Bronchus fibroblast of lung (primary cell): ENCODE data around the gene CDC42EP1. TPM values are rescaled to one million over a fixed set of nuclear protein-coding genes. Genes with fewer than 3 reads are reported as not detected.

Experiments used
- total RNA-seq: library from RNA; depleted of rRNA; stranded (reverse); fragments of >200 nt; gene quantifications from 2 replicates; pipeline ENCODE4 v1.2.3, GENCODE V29; 2015

Gene CDC42EP1
- total RNA-seq: 70.0 and 73.6 TPM in 2 replicates

GRCh38 chr22:37559901-37560607, at the start of gene CDC42EP1:
Gene CDC42EP1, plus strand, starts transcription at chr22:37560480. Its CDS starts 5,870 bp downstream, at chr22:37566350.

DNA sequence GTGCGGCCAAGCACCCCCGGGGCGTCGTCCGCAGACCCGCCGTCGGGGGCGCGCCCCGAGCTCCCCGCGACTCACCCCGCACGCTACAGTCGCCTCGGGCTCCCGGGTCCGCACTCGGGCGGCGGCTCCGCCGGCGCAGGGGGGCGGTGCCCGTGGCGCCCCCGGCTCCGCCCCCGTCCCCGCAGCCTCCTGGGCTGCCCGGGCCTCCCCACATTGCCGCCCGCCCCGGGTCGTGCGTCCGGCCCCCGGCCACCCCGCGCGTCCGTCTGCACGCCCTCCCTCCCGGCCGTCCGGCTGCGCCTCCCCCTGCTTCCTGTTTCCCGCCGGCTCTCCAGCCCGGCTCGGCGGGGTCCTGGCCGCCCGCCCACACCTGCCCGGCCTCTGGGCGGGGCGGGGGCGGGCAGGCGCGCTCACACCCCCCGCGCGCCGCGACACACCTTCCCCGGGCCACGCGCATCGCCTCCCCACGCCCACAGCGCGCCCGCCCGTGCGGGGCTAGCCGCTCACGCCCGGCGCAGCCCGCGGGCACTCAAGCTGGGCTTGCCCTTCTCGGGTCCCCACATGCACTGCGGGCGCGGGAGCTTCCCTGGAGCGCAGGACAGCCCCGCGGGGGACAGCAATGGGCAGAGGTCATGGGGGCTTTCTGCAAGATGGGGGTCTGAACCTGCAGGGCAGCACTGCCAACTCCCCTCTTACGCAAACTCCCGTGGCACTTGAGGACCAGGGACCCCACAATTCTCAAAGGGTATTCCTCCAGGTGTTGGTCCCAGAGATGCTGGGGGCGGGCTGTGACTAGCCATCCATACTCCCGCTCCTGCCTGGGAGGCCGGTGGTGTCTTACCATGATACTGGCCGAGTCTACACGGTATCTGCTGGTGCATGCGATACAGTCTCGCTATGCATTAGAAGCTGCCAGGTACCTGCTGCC, 40.7 kb upstream of the CDC42EP1 start, which contains the start of gene CARD10:
CARD10 (minus strand) TSS at position 148 of the 928 bp plus-strand sequence. CDS start 215 bp downstream, outside the sequence.

GRCh38 chr22:37608477-37609239, 48.4 kb downstream of the CDC42EP1 start, which contains the start of gene GGA1:
Gene GGA1, plus strand, starts transcription at chr22:37608834. Its CDS starts 27 bp downstream, at chr22:37608861.

Other genes starting within 250 kb of the CDC42EP1 start
- gene ELFN2, start 133.0 kb upstream of the CDC42EP1 start, total RNA-seq: 1.3 TPM in 2 replicates
- gene MFNG, start 74.1 kb upstream of the CDC42EP1 start, total RNA-seq: 0.15 TPM in 1 of 2 replicates, not detected in the other
- 6.4 and 8.9 TPM in 2 replicates for gene CARD10, start 41.1 kb upstream of the CDC42EP1 start, total RNA-seq
- gene LGALS2, start 19.6 kb downstream of the CDC42EP1 start, total RNA-seq: not detected in 2 replicates
- 34.6 and 36.3 TPM in 2 replicates for gene GGA1, start 48.4 kb downstream of the CDC42EP1 start, total RNA-seq
- 7.6 and 8.9 TPM in 2 replicates for gene SH3BP1, start 79.2 kb downstream of the CDC42EP1 start, total RNA-seq
- gene PDXP, start 98.2 kb downstream of the CDC42EP1 start, total RNA-seq: 14.1 and 14.9 TPM in 2 replicates
- 7,222 and 8,728 TPM in 2 replicates for gene LGALS1, start 115.2 kb downstream of the CDC42EP1 start, total RNA-seq
- 48.6 and 61.5 TPM in 2 replicates for gene NOL12, start 125.9 kb downstream of the CDC42EP1 start, total RNA-seq
- 85.7 and 87.7 TPM in 2 replicates for gene TRIOBP, start 136.6 kb downstream of the CDC42EP1 start, total RNA-seq
- 35.2 and 44.4 TPM in 2 replicates for gene GCAT, start 247.5 kb downstream of the CDC42EP1 start, total RNA-seq